ENCODE data around the gene GREB1.

Gene GREB1

GRCh38 chr2:11688222-11689069 lies 154.6 kb downstream of the GREB1 start:
- DNase-seq: peak; percentile 86

- no peak for DNase-seq
These were observed 157.3 kb downstream of the GREB1 start for GRCh38 chr2:11691076-11691660.

All from NCI-H1694 (cell line).